Skin epidermis (tissue), 12 donors: ENCODE measurements around the gene CNTNAP2.

Experiments used
- H3K27ac ChIP-seq, 21 experiments: fragments of 200-600 bp; sonication (generic) in 11 of 21; one replicate each; pipeline ENCODE4 v1.5.0; 2020; ENCODE audit warnings: mild to moderate bottlenecking in 3 of 21, inconsistent platforms in 2 of 21, moderate library complexity in 2 of 21
- H3K4me3 ChIP-seq, 7 experiments: fragments of 200-600 bp; sonication (generic) in 2 of 7; one replicate each; pipeline ENCODE4 v1.5.0; 2020; ENCODE audit warnings: inconsistent platforms in 2 of 7, mild to moderate bottlenecking in 2 of 7, moderate library complexity in 1 of 7

The CNTNAP2 gene

DNA sequence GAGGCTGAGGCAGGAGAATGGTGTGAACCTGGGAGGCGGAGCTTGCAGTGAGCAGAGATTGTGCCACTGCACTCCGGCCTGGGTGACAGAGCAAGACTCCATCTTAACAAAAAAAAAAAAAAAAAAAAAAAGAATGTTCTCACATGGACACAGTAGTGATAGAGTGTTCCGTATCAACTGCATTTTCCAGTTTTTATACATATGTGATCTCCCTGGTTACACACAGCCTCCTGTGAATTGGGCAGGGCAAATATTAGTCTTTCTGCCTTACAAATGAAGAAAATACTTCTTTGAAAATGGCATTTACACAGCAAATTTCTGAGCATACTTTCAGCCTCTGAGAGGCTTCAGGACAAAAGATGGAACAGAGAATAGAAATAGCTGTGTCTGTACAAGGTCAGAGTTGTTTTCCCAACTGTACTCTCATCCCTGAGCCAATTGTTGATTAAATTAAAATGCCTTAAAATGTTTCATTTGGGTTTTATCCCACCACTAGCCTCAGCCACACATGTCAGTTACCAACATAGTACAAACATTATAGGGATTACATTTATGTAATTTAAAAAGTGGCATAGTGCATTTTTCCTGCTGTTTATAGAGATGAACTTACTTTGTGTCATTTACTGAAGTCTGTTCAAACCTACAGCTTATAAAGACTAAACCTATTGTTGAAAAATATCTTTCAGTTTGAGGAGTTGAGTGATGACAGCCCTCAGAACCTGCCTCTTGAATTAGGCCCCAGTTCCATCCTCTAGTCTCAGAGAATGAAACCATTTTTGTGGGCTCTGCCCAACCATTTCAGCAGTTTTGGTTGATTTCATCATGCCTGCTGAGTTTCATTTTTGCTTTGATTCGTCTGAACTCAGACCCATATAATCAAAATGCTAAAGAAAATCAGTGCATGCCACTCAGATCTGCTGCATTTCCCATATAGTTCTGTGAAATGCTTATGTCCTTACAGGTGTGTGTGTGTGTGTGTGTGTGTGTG, 1864.5 kb downstream of the CNTNAP2 start:
- H3K27ac ChIP-seq = no peak overlapping the region

GRCh38 chr7:147982307-147982706, 1865.7 kb downstream of the CNTNAP2 start:
- no peak overlapping the region for H3K4me3 ChIP-seq
- no peak overlapping the region for H3K27ac ChIP-seq

More for the DNA sequence above, 1864.5 kb downstream of the CNTNAP2 start:
- no peak overlapping the region for H3K4me3 ChIP-seq

- H3K27ac ChIP-seq = no peak overlapping the region
- no peak overlapping the region for H3K4me3 ChIP-seq
Observed at GRCh38 chr7:147984265-147984664, 1867.7 kb downstream of the CNTNAP2 start.

GRCh38 chr7:147990079-147990478, 1873.5 kb downstream of the CNTNAP2 start:
- Histone ChIP-seq H3K4me3 (no peak overlapping the region), H3K27ac (no peak overlapping the region)

- Histone ChIP-seq H3K27ac (no peak overlapping the region), H3K4me3 (no peak overlapping the region)
Observed at GRCh38 chr7:147990942-147991341, 1874.3 kb downstream of the CNTNAP2 start.

- no peak overlapping the region for H3K27ac ChIP-seq
- no peak overlapping the region for H3K4me3 ChIP-seq
Observed at GRCh38 chr7:147992698-147993097, 1876.1 kb downstream of the CNTNAP2 start.

GRCh38 chr7:147997636-147998035, 1881.0 kb downstream of the CNTNAP2 start:
- no peak overlapping the region for H3K27ac ChIP-seq
- H3K4me3 ChIP-seq = no peak overlapping the region

DNA sequence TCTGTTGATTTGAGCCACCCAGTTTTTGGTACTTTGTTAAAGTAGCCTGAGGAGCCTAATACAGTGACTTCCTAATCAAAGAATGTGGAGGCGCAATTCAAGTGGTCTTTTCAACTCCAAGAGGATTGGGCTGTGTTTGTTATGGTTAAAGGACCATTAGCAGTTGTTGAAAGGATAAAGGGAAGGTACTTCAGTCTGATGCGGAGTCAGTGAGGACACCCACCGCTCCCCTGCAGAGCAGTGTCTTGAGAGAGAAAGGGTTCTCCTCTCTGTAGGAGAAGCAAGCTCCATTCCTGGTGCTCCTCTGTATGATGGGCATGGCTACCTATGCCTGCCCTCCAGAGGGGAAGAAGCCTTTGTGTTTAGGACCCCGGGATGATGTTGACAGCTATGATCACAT, 1883.4 kb downstream of the CNTNAP2 start:
- no peak overlapping the region for H3K27ac ChIP-seq
- no peak overlapping the region for H3K4me3 ChIP-seq

GRCh38 chr7:148011753-148012152, 1895.2 kb downstream of the CNTNAP2 start:
- no peak overlapping the region for H3K27ac ChIP-seq
- no peak overlapping the region for H3K4me3 ChIP-seq

DNA sequence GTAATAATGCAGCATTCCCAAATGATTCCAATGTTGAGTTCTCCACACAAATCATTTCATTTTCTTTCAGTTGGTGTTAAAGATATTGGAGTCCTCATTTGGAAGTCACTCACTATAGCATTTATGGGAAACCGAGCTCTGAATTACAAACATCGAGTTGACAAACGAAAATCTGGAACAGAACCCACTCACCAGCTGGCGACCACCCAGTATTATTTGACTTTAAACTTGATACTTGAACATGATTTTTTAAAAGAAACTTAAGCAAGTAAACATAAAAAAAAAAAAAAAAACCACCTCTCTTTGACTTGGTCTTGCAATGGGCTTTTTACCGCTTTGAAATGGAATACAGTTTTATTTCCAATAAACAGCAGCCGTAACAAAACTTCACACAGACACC, 1897.4 kb downstream of the CNTNAP2 start:
- Histone ChIP-seq H3K27ac (no peak overlapping the region), H3K4me3 (no peak overlapping the region)

GRCh38 chr7:148014541-148014940, 1897.9 kb downstream of the CNTNAP2 start:
- no peak overlapping the region for H3K27ac ChIP-seq
- no peak overlapping the region for H3K4me3 ChIP-seq

- no peak overlapping the region for H3K27ac ChIP-seq
- H3K4me3 ChIP-seq = no peak overlapping the region
Observed at GRCh38 chr7:148017126-148017525, 1900.5 kb downstream of the CNTNAP2 start.

DNA sequence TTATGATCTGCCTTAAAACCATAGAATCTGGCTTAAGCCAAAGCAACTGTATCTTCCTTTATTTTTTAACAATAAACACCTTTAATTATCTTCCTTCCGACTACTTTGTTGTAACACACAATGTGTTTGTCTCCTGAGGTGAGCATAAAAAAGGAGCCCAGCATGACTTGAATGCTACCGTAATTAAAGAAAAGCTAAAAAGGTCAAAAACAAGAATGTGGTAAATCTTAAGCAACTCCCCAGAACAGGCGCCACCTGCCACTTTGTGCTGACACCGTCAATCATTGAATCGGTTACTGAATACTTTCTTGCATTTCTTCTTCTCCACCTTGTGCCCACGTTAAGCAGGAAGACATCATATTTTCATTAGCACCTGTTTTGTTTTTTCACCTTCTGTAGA, 1904.1 kb downstream of the CNTNAP2 start:
- no peak overlapping the region for H3K4me3 ChIP-seq
- H3K27ac ChIP-seq = no peak overlapping the region

- no peak overlapping the region for H3K4me3 ChIP-seq
- no peak overlapping the region for H3K27ac ChIP-seq
Observed at GRCh38 chr7:148021507-148022045, 1905.0 kb downstream of the CNTNAP2 start.

DNA sequence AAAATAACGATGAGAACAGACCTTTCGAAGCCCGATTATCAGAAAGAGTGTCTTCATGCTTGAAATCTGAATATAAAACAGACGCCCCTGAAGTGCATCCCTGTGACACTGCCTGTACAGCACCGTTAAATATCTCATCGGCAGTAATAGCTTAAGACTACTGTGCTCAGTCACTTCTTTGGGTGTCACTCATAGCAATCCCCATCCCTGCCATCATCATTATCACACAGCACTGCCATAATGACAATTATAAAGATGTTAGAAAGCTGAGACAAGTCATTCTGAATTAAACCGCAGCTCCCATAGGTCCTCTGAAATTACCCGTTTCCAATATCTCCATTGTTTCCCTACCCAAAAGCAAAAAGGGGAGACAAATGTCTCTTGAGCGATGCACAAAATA, 1906.2 kb downstream of the CNTNAP2 start:
- Histone ChIP-seq H3K27ac (no peak overlapping the region), H3K4me3 (no peak overlapping the region)

- Histone ChIP-seq H3K27ac (no peak overlapping the region), H3K4me3 (no peak overlapping the region)
Observed at GRCh38 chr7:148026713-148027112, 1910.1 kb downstream of the CNTNAP2 start.

- H3K27ac ChIP-seq = no peak overlapping the region
- H3K4me3 ChIP-seq = no peak overlapping the region
Observed at GRCh38 chr7:148028165-148028564, 1911.6 kb downstream of the CNTNAP2 start.

DNA sequence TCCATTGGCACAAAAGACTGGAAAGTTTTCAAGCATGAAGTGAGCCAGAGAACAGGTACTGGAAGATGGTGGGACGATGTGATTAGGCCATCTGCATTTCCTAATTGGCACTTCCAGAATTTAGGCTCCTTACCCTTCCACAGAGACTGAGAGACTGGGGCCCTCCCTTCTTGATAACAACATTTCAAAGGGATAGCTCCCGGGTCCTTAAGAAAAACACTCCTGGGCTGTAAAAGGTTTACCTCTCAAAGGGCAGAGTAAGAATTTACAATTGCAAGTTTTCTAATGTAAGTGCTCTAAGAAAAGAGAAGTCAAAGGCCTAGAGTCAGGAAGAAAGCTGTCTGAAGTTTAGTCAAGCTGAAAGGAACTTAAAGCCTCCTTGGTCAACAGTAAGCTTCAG, 1914.4 kb downstream of the CNTNAP2 start:
- H3K4me3 ChIP-seq = no peak overlapping the region
- no peak overlapping the region for H3K27ac ChIP-seq

DNA sequence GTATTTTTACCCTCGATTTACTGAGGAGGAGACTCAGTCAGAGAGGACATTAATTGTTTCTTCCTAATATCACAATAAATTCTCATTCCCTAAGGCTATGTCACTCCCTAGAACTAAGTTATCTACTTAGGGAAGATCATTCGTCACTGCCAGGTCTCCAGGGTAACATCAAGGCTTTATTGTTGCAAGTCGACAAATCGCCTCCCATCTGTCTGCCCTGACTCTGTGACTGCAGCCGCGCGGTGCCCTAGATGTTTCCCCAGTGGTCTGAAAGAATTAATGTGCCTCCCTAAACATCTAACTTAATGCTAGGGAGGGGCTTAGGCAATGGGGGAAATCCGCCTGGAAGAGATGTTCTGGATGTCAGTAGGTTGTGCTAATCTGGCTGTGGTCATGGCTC, 1915.2 kb downstream of the CNTNAP2 start:
- Histone ChIP-seq H3K4me3 (no peak overlapping the region), H3K27ac (no peak overlapping the region)

- H3K27ac ChIP-seq = no peak overlapping the region
- no peak overlapping the region for H3K4me3 ChIP-seq
Observed at GRCh38 chr7:148035950-148036349, 1919.3 kb downstream of the CNTNAP2 start.

DNA sequence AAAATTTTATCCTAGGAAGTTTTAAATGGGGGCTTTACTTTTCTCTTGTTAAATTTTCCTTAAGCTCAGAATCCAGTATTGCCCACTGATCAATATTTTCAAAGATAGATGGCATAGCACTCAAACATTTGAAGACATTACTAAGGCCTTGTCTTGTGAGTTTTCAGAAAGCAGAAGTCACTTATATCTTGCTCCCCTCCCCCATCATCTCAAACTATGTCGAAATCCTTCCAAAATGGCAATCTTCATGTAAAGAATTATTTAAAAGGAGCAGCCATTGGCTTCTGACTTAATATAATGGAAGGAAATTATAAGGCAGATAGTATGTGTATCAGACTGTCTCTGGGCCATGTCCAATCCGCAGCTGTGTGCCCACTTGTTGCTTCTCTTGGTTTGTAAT, 1920.4 kb downstream of the CNTNAP2 start:
- Histone ChIP-seq H3K4me3 (no peak overlapping the region), H3K27ac (no peak overlapping the region)
